Liver (tissue), 9 donors: Measurements from ENCODE around the gene VGLL4. TPM values are rescaled to one million over a fixed set of nuclear protein-coding genes. Genes with fewer than 3 reads are reported as not detected.

Experiments
- DNase-seq: peaks from one replicate; pipeline ENCODE4 v3.0.0-alpha.2; 2017; ENCODE audit warnings: low spot score
- H3K27ac ChIP-seq, 2 donors: one replicate each; pipeline ENCODE4 v1.7.0; 2013; ENCODE audit warnings: inconsistent platforms in 2 of 2, low read length in 2 of 2, control low read depth in 1 of 2, low read depth in 1 of 2, mild to moderate bottlenecking in 1 of 2
- H3K27me3 ChIP-seq, 4 donors: one replicate each; pipeline versions ENCODE4 v1.6.1 to v1.7.0; 2013; ENCODE audit warnings: low read length in 3 of 4, inconsistent platforms in 1 of 4, mild to moderate bottlenecking in 1 of 4, moderate library complexity in 1 of 4; ENCODE audit not compliant: control insufficient read depth in 4 of 4, insufficient read depth in 4 of 4
- H3K36me3 ChIP-seq, 4 donors: one replicate each; pipeline versions ENCODE4 v1.6.1 to v1.7.0; 2013; ENCODE audit warnings: low read length in 3 of 4, mild to moderate bottlenecking in 3 of 4, low read depth in 1 of 4, moderate library complexity in 1 of 4; ENCODE audit not compliant: control insufficient read depth in 4 of 4, insufficient read depth in 3 of 4
- H3K4me1 ChIP-seq, 4 donors: one replicate each; pipeline versions ENCODE4 v1.6.1 to v1.7.0; 2013; ENCODE audit warnings: low read length in 3 of 4, mild to moderate bottlenecking in 3 of 4, moderate library complexity in 1 of 4; ENCODE audit not compliant: control insufficient read depth in 4 of 4, insufficient read depth in 4 of 4
- H3K4me3 ChIP-seq, 3 donors: one replicate each; pipeline versions ENCODE4 v1.6.1 to v1.7.0; 2013; ENCODE audit warnings: low read length in 3 of 3, control low read depth in 1 of 3, low read depth in 1 of 3, mild to moderate bottlenecking in 1 of 3
- H3K9ac ChIP-seq, 2 donors: one replicate each; pipeline ENCODE4 v1.7.0; 2013; ENCODE audit warnings: low read length in 2 of 2, mild to moderate bottlenecking in 2 of 2, moderate library complexity in 2 of 2, control low read depth in 1 of 2, low read depth in 1 of 2
- H3K9me3 ChIP-seq, 4 donors: one replicate each; pipeline versions ENCODE4 v1.6.1 to v1.7.0; 2013; ENCODE audit warnings: low read length in 3 of 4; ENCODE audit not compliant: control insufficient read depth in 4 of 4
- CTCF ChIP-seq: fragments of 150-350 bp; IDR thresholded peaks from 2 replicates; pipeline ENCODE4 v1.5.1; 2017; ENCODE audit warnings: improper control_type of control experiment, low read depth, low read length; ENCODE audit not compliant: missing input control
- EGR1 ChIP-seq, 2 donors: IDR thresholded peaks; 2 replicates each; pipeline ENCODE4 v1.6.1; 2016 to 2018; ENCODE audit warnings: antibody characterized with exemption in 2 of 2, low read depth in 2 of 2
- FOXA1 ChIP-seq: IDR thresholded peaks from 2 replicates; pipeline ENCODE4 v1.6.1; 2016; ENCODE audit warnings: antibody characterized with exemption
- FOXA2 ChIP-seq: IDR thresholded peaks from 2 replicates; pipeline ENCODE4 v1.6.1; 2016; ENCODE audit warnings: antibody characterized with exemption
- GABPA ChIP-seq, 2 donors: IDR thresholded peaks in 1 of 2; conservative IDR thresholded peaks in 1 of 2; 2 replicates each; pipeline ENCODE4 v1.6.1; 2016; ENCODE audit warnings: antibody characterized with exemption in 2 of 2, mild to moderate bottlenecking in 1 of 2, moderate library complexity in 1 of 2
- HNF4A ChIP-seq, 2 donors: conservative IDR thresholded peaks; 2 replicates each; pipeline ENCODE4 v1.6.1; 2016; ENCODE audit warnings: antibody characterized with exemption in 2 of 2, mild to moderate bottlenecking in 2 of 2
- HNF4G ChIP-seq: IDR thresholded peaks from 2 replicates; pipeline ENCODE4 v1.6.1; 2016; ENCODE audit warnings: antibody characterized with exemption
- JUND ChIP-seq, 2 donors: IDR thresholded peaks; 2 replicates each; pipeline ENCODE4 v1.6.1; 2016; ENCODE audit warnings: antibody characterized with exemption in 2 of 2
- MAX ChIP-seq: IDR thresholded peaks from 2 replicates; pipeline ENCODE4 v1.6.1; 2016; ENCODE audit warnings: antibody characterized with exemption
- NR2F2 ChIP-seq: IDR thresholded peaks from 2 replicates; pipeline ENCODE4 v1.6.1; 2016; ENCODE audit warnings: antibody characterized with exemption
- RAD21 ChIP-seq, 2 donors: IDR thresholded peaks; 2 replicates each; pipeline ENCODE4 v1.6.1; 2016; ENCODE audit warnings: antibody characterized with exemption in 2 of 2, mild to moderate bottlenecking in 2 of 2
- REST ChIP-seq: IDR thresholded peaks from 2 replicates; pipeline ENCODE4 v1.6.1; 2016; ENCODE audit warnings: antibody characterized with exemption, mild to moderate bottlenecking
- RXRA ChIP-seq, 2 donors: IDR thresholded peaks; 2 replicates each; pipeline ENCODE4 v1.6.1; 2017 to 2018; ENCODE audit warnings: antibody characterized with exemption in 2 of 2, mild to moderate bottlenecking in 1 of 2
- SP1 ChIP-seq: IDR thresholded peaks from 2 replicates; pipeline ENCODE4 v1.6.1; 2018; ENCODE audit warnings: antibody characterized with exemption, mild to moderate bottlenecking
- TAF1 ChIP-seq: conservative IDR thresholded peaks from 2 replicates; pipeline ENCODE4 v1.6.1; 2016; ENCODE audit warnings: antibody characterized with exemption, mild to moderate bottlenecking
- YY1 ChIP-seq: IDR thresholded peaks from 2 replicates; pipeline ENCODE4 v1.6.1; 2016; ENCODE audit warnings: antibody characterized with exemption, mild to moderate bottlenecking
- WGBS: extraction: QIAGEN DNeasy Blood & Tissue Kit; methylation state at CpG from one replicate; pipeline ENCODE4 v1.1.7; 2013; 5-methylcytosine and 5-hydroxymethylcytosine counted together
- polyA plus RNA-seq, 2 donors: library from polyadenylated mRNA; stranded (reverse) in 1 of 2; unstranded in 1 of 2; fragments of 200-250 nt in 1 of 2; fragments of >200 nt in 1 of 2; fragmentation: Nextera tagmentation in 1 of 2; extraction: Ambion mirVana in 1 of 2; gene quantifications; one replicate each; pipeline versions ENCODE4 v1.2.1 to v1.2.3, GENCODE V29; 2013 to 2015
- total RNA-seq, 2 donors: library from RNA; depleted of rRNA; stranded (reverse); fragments of >200 nt; gene quantifications; one replicate each; pipeline ENCODE4 v1.2.3, GENCODE V29; 2014
- TF ChIP-seq, protein P1 (sequence below): IDR thresholded peaks from 2 replicates; pipeline ENCODE4 v1.6.1; 2016; ENCODE audit warnings: antibody characterized with exemption
- TF ChIP-seq, protein P2 (sequence below): IDR thresholded peaks from 2 replicates; pipeline ENCODE4 v1.6.1; 2016; ENCODE audit warnings: antibody characterized with exemption
- donor health status: healthy.
- donor health status: healthy.
- donor health status: healthy.
- donor health status: healthy.
- donor health status: healthy.

The VGLL4 gene
- total and polyA plus RNA-seq, 4 donors, result 7.2 to 27.9 (median 13.0) TPM

DNA sequence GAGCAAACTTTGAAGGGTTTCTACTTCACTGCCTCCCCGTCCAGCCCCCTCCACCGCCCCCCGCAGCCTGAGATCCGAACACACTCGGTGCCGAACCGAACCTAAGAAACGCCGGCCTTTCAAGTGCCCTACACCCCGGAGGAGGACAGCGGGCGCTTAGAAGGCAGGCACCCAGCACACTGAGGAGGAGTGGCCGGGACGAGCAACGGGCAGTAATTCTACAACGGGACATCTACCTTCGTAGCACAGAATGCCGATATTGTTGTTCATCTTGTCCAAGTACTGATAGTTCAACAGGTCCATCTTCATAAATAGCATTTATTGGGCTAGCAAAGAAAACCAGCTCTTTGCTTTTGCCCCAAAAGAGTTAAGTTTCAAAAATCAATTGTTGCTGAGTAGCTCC lies 513 bp downstream of the VGLL4 start:
- peak; percentile 60 for DNase-seq
- TF ChIP-seq CTCF (no peak), TAF1 (no peak), SP1 (no peak), REST (no peak), RXRA (IDR thresholded peaks at IDR 0.05) (no peak), YY1 (no peak), HNF4A (conservative IDR thresholded peaks at IDR 0.05) (no peak), FOXA2 (no peak), HNF4G (no peak), FOXA1 (no peak), RAD21 (IDR thresholded peaks at IDR 0.05) (no peak), NR2F2 (no peak), MAX (no peak), GABPA (IDR thresholded peaks at IDR 0.05 in 1 of 2, conservative IDR thresholded peaks at IDR 0.05 in 1 of 2) (no peak), JUND (IDR thresholded peaks at IDR 0.05) (no peak), EGR1 (IDR thresholded peaks at IDR 0.05; ENCODE audit: low read depth in 2 of 2) (no peak)
- TF ChIP-seq, protein P1, sequence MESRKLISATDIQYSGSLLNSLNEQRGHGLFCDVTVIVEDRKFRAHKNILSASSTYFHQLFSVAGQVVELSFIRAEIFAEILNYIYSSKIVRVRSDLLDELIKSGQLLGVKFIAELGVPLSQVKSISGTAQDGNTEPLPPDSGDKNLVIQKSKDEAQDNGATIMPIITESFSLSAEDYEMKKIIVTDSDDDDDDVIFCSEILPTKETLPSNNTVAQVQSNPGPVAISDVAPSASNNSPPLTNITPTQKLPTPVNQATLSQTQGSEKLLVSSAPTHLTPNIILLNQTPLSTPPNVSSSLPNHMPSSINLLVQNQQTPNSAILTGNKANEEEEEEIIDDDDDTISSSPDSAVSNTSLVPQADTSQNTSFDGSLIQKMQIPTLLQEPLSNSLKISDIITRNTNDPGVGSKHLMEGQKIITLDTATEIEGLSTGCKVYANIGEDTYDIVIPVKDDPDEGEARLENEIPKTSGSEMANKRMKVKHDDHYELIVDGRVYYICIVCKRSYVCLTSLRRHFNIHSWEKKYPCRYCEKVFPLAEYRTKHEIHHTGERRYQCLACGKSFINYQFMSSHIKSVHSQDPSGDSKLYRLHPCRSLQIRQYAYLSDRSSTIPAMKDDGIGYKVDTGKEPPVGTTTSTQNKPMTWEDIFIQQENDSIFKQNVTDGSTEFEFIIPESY, result no peak
- TF ChIP-seq, protein P2, sequence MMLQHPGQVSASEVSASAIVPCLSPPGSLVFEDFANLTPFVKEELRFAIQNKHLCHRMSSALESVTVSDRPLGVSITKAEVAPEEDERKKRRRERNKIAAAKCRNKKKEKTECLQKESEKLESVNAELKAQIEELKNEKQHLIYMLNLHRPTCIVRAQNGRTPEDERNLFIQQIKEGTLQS, result no peak
- Histone ChIP-seq H3K27ac (peak overlapping the region; percentile 94), H3K9me3 (no peaks in the 10 kb centered on the region), H3K4me1 (peaks cover 0 to 11% (median 5%) of the 10 kb centered on the region in 4 donors), H3K27me3 (no peaks in the 10 kb centered on the region), H3K4me3 (peak overlapping the region; percentile 55 to 93 (median 65)), H3K9ac (peak overlapping the region; percentile 95 to 98), H3K36me3 (no peaks in the 10 kb centered on the region)
- WGBS, result under 1% methylated on average over 18 of the region's 18 CpGs
